K562 (cell line): ENCODE results near the gene NOTO. TPM values are rescaled to one million over a fixed set of nuclear protein-coding genes. Genes with fewer than 3 reads are reported as not detected.

Experiments used
- CTCF ChIP-seq, 3 experiments: IDR thresholded peaks in 2 of 3; conservative IDR thresholded peaks in 1 of 3; 2 replicates each; pipeline ENCODE4 v1.5.1; 2011 to 2012; ENCODE audit warnings: low read length in 3 of 3, mild to moderate bottlenecking in 3 of 3, control low read depth in 2 of 3, improper control_type of control experiment in 1 of 3, inconsistent platforms in 1 of 3, low read depth in 1 of 3, mixed read lengths in 1 of 3, moderate library complexity in 1 of 3; ENCODE audit not compliant: insufficient read depth in 2 of 3
- FIP1L1 ChIP-seq: fragments of 200-400 bp; formaldehyde crosslinking; IDR thresholded peaks from 2 replicates; pipeline ENCODE4 v1.6.1; 2018; ENCODE audit warnings: mild to moderate bottlenecking, low read depth, low read length; ENCODE audit not compliant: poor library complexity, severe bottlenecking
- FUS ChIP-seq: fragments of 200-400 bp; formaldehyde crosslinking; optimal IDR thresholded peaks from 2 replicates; pipeline ENCODE3; 2017; ENCODE audit warnings: low read depth, low read length
- HDAC1 ChIP-seq, 2 experiments: fragments of 450-650 bp; IDR thresholded peaks; 2 replicates each; pipeline ENCODE4 v1.6.1; 2016 to 2017; ENCODE audit warnings: inconsistent platforms in 1 of 2, mild to moderate bottlenecking in 1 of 2, moderate library complexity in 1 of 2
- KDM1A ChIP-seq, 2 experiments: fragments of 450-650 bp; IDR thresholded peaks; 2 replicates each; pipeline ENCODE4 v1.6.1; 2016; ENCODE audit warnings: mild to moderate bottlenecking in 2 of 2
- LCOR ChIP-seq: sonication (generic); formaldehyde crosslinking; IDR thresholded peaks from 2 replicates; pipeline ENCODE4 v1.8.0; 2022; ENCODE audit warnings: mild to moderate bottlenecking, missing genetic modification reagents
- MAZ ChIP-seq, 2 experiments: fragments of 450-650 bp in 1 of 2; sonication (generic) in 1 of 2; formaldehyde crosslinking; IDR thresholded peaks in 1 of 2; conservative IDR thresholded peaks in 1 of 2; 2 replicates each; pipeline versions ENCODE4 v1.4.0 to v1.5.0; 2020; ENCODE audit warnings: mild to moderate bottlenecking in 1 of 2, missing genetic modification reagents in 1 of 2
- NONO ChIP-seq, 2 experiments: fragments of 200-400 bp in 1 of 2; fragments of 450-650 bp in 1 of 2; formaldehyde crosslinking in 1 of 2; IDR thresholded peaks; 2 replicates each; pipeline ENCODE4 v1.6.1; 2017; ENCODE audit warnings: low read depth in 2 of 2, mild to moderate bottlenecking in 2 of 2, moderate library complexity in 2 of 2, low read length in 1 of 2
- NR2C2 ChIP-seq, 2 experiments: fragments of 200-800 bp in 1 of 2; sonication (Bioruptor generic) in 1 of 2; sonication (generic) in 1 of 2; formaldehyde crosslinking in 1 of 2; IDR thresholded peaks; 2 replicates each; pipeline versions ENCODE4 v1.6.1 to v1.8.0; 2016 to 2022; ENCODE audit warnings: mild to moderate bottlenecking in 1 of 2, missing compliant biosample characterization in 1 of 2, missing genetic modification characterization in 1 of 2, missing genetic modification reagents in 1 of 2
- REST ChIP-seq, 2 experiments: fragments of 450-650 bp; formaldehyde crosslinking in 1 of 2; IDR thresholded peaks; 2 replicates each; pipeline versions ENCODE4 v1.4.0 to v1.6.1; 2014 to 2020; ENCODE audit warnings: mild to moderate bottlenecking in 2 of 2, borderline replicate concordance in 1 of 2, low read depth in 1 of 2
- SAFB ChIP-seq: fragments of 200-400 bp; formaldehyde crosslinking; IDR thresholded peaks from 2 replicates; pipeline ENCODE4 v1.6.1; 2017; ENCODE audit warnings: low read depth, low read length, borderline replicate concordance
- TAF1 ChIP-seq: IDR thresholded peaks from 2 replicates; pipeline ENCODE4 v1.6.1; 2011; ENCODE audit warnings: mild to moderate bottlenecking, low read length, moderate library complexity; ENCODE audit not compliant: insufficient read depth, control insufficient read depth, severe bottlenecking; ENCODE audit errors: extremely low read depth
- ZBTB7A ChIP-seq: IDR thresholded peaks from 2 replicates; pipeline ENCODE4 v1.6.1; 2011; ENCODE audit warnings: low read depth, mild to moderate bottlenecking, low read length, moderate library complexity, borderline replicate concordance; ENCODE audit not compliant: control insufficient read depth
- ZNF785 ChIP-seq: fragments of 250-450 bp; sonication (Bioruptor Pico); IDR thresholded peaks from 2 replicates; pipeline ENCODE4 v1.4.0; 2020; ENCODE audit warnings: mild to moderate bottlenecking
- polyA plus RNA-seq, 8 experiments: library from polyadenylated mRNA; depleted of rRNA in 4 of 8; stranded (reverse) in 5 of 8; unstranded in 3 of 8; fragments of >200 nt; fragmentation: Nextera tagmentation in 2 of 8; fragmentation: Illumina TruSeq in 1 of 8; extraction: Ambion mirVana in 2 of 8; extraction: Trizol in 1 of 8; gene quantifications; 2 replicates each; pipeline versions ENCODE4 v1.2.1 to v1.2.3, GENCODE V29; 2011 to 2014; ENCODE audit warnings: inconsistent platforms in 1 of 8, missing spikeins in 1 of 8
- total RNA-seq, 7 experiments: library from RNA; depleted of rRNA in 6 of 7; stranded (reverse); fragments of >200 nt in 6 of 7; fragmentation: Illumina TruSeq in 2 of 7; extraction: Trizol in 2 of 7; gene quantifications; 2 replicates each; pipeline versions ENCODE4 v1.2.1 to v1.2.3, GENCODE V29; 2011 to 2021; ENCODE audit warnings: low replicate concordance in 1 of 7

Gene NOTO
- total and polyA plus RNA-seq, 9 of the 15 experiments (the other 6 are each of a cell fraction or from before 2014, with no cell fraction given): not detected

- no peak for TF ChIP-seq REST (IDR thresholded peaks at IDR 0.05; ENCODE audit: borderline replicate concordance)
- TF ChIP-seq REST (CRISPR knock-in tag; IDR thresholded peaks at IDR 0.05; ENCODE audit: low read depth): 0 out of 2 replicates have a peak, but pooled peaks have one; percentile 58
- TF ChIP-seq KDM1A (IDR thresholded peaks at IDR 0.05): peak in 1 of 2 experiments; percentile 87; a peak in 3 of 4 replicates
- peak; percentile 16 to 48 (median 33); a peak in 4 of 6 replicates for TF ChIP-seq CTCF (IDR thresholded peaks at IDR 0.05 in 2 of 3, conservative IDR thresholded peaks at IDR 0.05 in 1 of 3; ENCODE audit: insufficient read depth in 2 of 3, low read depth in 1 of 3, low read length in 3 of 3)
- TF ChIP-seq NR2C2 (CRISPR knock-in tag; IDR thresholded peaks at IDR 0.05): peak; percentile 55
- TF ChIP-seq NR2C2 (tag; IDR thresholded peaks at IDR 0.05): peak; percentile 48; the same call in 1 of the 2 replicates
- TF ChIP-seq SAFB: no peak
- peak; percentile 39; the same call in 1 of the 2 replicates for TF ChIP-seq ZBTB7A
- no peak for TF ChIP-seq ZNF785 (CRISPR knock-in tag)
- TF ChIP-seq HDAC1 (IDR thresholded peaks at IDR 0.05): peak in 1 of 2 experiments; percentile 71; a peak in 2 of 4 replicates
- no peak for TF ChIP-seq TAF1
- 0 out of 4 replicates have a peak, but pooled peaks of 1 of the 2 experiments have one; percentile 31 for TF ChIP-seq NONO (IDR thresholded peaks at IDR 0.05; ENCODE audit: low read depth in 2 of 2, low read length in 1 of 2)
- TF ChIP-seq FIP1L1: peak; percentile 4
- no peak for TF ChIP-seq FUS
- peak; percentile 17 for TF ChIP-seq LCOR (CRISPR knock-in tag)
- peak in 1 of 2 experiments; percentile 15; a peak in 1 of 4 replicates for TF ChIP-seq MAZ (CRISPR knock-in tag; conservative IDR thresholded peaks at IDR 0.05 in 1 of 2, IDR thresholded peaks at IDR 0.05 in 1 of 2)
Measured at GRCh38 chr2:73232403-73233153, 30.2 kb downstream of the NOTO start (continued).
